CD4-positive, alpha-beta memory T cell (primary cell): ENCODE results near the gene NRAS. TPM values are rescaled to one million over a fixed set of nuclear protein-coding genes. Genes with fewer than 3 reads are reported as not detected.

Source experiments
- CTCF ChIA-PET: fragments of 350-600 bp; sonication (Branson Sonifier 250); formaldehyde crosslinking; loops from one replicate; lab custom pipeline; 2021; ENCODE audit warnings: inconsistent platforms; ENCODE audit not compliant: partially characterized antibody; lab: Charles Lee
- POLR2A ChIA-PET: fragments of 350-600 bp; sonication (Branson Sonifier 250); formaldehyde crosslinking; loops from one replicate; lab custom pipeline; 2021; ENCODE audit not compliant: partially characterized antibody; lab: Charles Lee
- DNase-seq, 5 donors: peaks; one replicate each; pipeline versions ENCODE4 v3.0.0 to v3.0.0-alpha.2; 2020 to 2022; ENCODE audit warnings: mixed read lengths in 1 of 5
- H3K27ac ChIP-seq: one replicate; pipeline ENCODE4 v1.7.0; 2013; ENCODE audit warnings: low read depth, low read length
- H3K27me3 ChIP-seq: 2 replicates; pipeline ENCODE4 v1.7.0; 2013; ENCODE audit warnings: mild to moderate bottlenecking, low read length, moderate library complexity; ENCODE audit not compliant: insufficient read depth
- H3K36me3 ChIP-seq: 2 replicates; pipeline ENCODE4 v1.7.0; 2013; ENCODE audit warnings: mild to moderate bottlenecking, low read length, moderate library complexity; ENCODE audit not compliant: insufficient read depth
- H3K4me1 ChIP-seq: 2 replicates; pipeline ENCODE4 v1.7.0; 2013; ENCODE audit warnings: mild to moderate bottlenecking, low read length, moderate library complexity; ENCODE audit not compliant: insufficient read depth
- H3K4me3 ChIP-seq, 2 donors: one replicate each; pipeline ENCODE4 v1.7.0; 2013; ENCODE audit warnings: low read length in 2 of 2, mild to moderate bottlenecking in 1 of 2
- H3K9me3 ChIP-seq, 2 donors: one replicate each; pipeline ENCODE4 v1.7.0; 2013; ENCODE audit warnings: low read length in 2 of 2, control low read depth in 1 of 2; ENCODE audit not compliant: control insufficient read depth in 1 of 2
- H3K27ac Mint-ChIP-seq, 7 donors: one replicate each; pipeline ENCODE4 v1.8.0; 2020 to 2021; ENCODE audit warnings: mixed read lengths in 7 of 7, mild to moderate bottlenecking in 6 of 7, inconsistent platforms in 3 of 7, moderate library complexity in 3 of 7
- H3K27me3 Mint-ChIP-seq, 2 donors: one replicate each; pipeline ENCODE4 v1.8.0; 2020 to 2021; ENCODE audit warnings: mixed read lengths in 2 of 2
- H3K36me3 Mint-ChIP-seq, 2 donors: one replicate each; pipeline ENCODE4 v1.8.0; 2020 to 2021; ENCODE audit warnings: mixed read lengths in 2 of 2, inconsistent platforms in 1 of 2, mild to moderate bottlenecking in 1 of 2
- H3K4me1 Mint-ChIP-seq, 4 donors: one replicate each; pipeline ENCODE4 v1.8.0; 2020 to 2021; ENCODE audit warnings: mixed read lengths in 4 of 4, mild to moderate bottlenecking in 1 of 4
- H3K4me3 Mint-ChIP-seq, 8 donors: one replicate each; pipeline ENCODE4 v1.8.0; 2020 to 2021; ENCODE audit warnings: mixed read lengths in 8 of 8, mild to moderate bottlenecking in 7 of 8, moderate library complexity in 6 of 8, inconsistent platforms in 3 of 8
- H3K9me3 Mint-ChIP-seq, 8 donors: one replicate each; pipeline ENCODE4 v1.8.0; 2020 to 2021; ENCODE audit warnings: mixed read lengths in 8 of 8, mild to moderate bottlenecking in 5 of 8, inconsistent platforms in 3 of 8, moderate library complexity in 1 of 8
- intact Hi-C: fragments of 100-400 bp; cut with micrococcal nuclease; formaldehyde crosslinking; loops from one replicate; pipeline ENCODE4 v1.15.1; 2023
- polyA plus RNA-seq, 2 donors: library from polyadenylated mRNA; unstranded; fragments of 300-500 nt; fragmentation: Illumina TruSeq; gene quantifications; one replicate each; pipeline ENCODE4 v1.2.3, GENCODE V29; 2021
- total RNA-seq, 2 experiments: library from RNA; stranded (reverse); gene quantifications; one replicate each; pipeline ENCODE4 v1.2.3, GENCODE V29; 2021

Gene NRAS
- total and polyA plus RNA-seq, 4 experiments from 2014 or later = 18.0 to 29.3 (median 22.1) TPM

DNA sequence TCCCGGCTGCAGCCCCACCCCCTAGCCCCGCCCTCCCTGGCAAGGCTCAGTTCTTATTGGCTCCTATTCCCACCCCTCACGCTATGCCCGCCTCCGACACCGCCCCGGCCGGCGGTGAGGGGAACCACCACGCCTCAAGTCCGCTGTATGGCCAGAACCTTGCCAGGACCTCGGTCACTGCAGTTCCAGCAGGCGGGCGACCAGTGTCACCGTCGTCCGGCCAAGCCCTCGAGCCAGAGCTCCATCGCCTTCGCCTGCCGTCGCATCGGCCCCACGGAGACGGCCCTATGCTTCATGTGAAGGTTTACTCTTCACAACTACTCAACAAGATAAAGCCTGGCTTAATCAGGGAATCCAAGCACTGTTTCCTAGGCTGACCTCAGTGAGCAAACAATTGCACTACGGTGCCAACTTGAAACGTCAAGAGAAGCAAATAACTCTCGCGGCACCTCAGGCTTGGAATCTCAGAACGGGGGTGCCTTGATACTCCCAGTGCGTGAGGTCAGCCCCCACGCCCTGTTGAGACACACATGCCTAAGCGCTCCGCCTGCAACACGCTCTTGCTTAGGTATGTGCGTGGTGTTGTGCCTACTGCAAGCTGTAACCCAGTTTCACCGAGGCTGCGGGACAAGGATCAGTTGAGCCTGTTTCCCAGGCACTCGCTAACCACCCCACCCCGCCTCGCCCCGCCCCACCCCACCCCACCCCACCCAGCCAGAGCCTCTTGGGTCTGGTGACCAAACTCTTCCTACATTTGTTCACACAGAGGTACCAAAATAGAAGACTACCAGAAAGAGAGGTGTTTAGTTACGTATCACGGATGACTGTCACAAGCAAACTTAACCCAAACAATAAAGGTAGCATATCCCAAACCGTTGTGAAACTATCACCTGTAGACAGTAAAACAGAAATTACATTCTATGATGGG is 46.2 kb downstream of the NRAS start:
- Histone ChIP-seq H3K4me3 (peak overlapping the region; percentile 25 to 76), H3K27ac (peak overlapping the region; percentile 49), H3K36me3 (no peaks in the 10 kb centered on the region), H3K9me3 (no peaks in the 10 kb centered on the region), H3K4me1 (peaks cover 7% of the 10 kb centered on the region), H3K27me3 (no peaks in the 10 kb centered on the region)
- H3K4me1 Mint-ChIP-seq = peaks cover 6 to 14% (median 10%) of the 10 kb centered on the region in 4 donors
- H3K9me3 Mint-ChIP-seq = no peaks in the 10 kb centered on the region
- peaks cover 5 to 7% of the 10 kb centered on the region in 2 donors for H3K27me3 Mint-ChIP-seq
- H3K4me3 Mint-ChIP-seq = peak overlapping the region; percentile 94 to 98 (median 96)
- H3K27ac Mint-ChIP-seq = peak overlapping the region; percentile 81 to 95 (median 91)
- peaks cover 0 to 2% of the 10 kb centered on the region in 2 donors for H3K36me3 Mint-ChIP-seq
- DNase-seq = peak; percentile 76 to 87 (median 78)
- ChIA-PET POLR2A (interaction anchor here (0.9 to 1.7 kb wide), 5 partner anchors 46 to 323 kb away, joined by 3 to 8 read pairs (median 6); partner anchors contain the start of genes CSDE1 and NRAS), CTCF (interaction anchor here (0.7 to 2.0 kb wide), 5 partner anchors 25 to 328 kb away, joined by 3 to 7 read pairs (median 4); partner anchors contain the start of gene AMPD1)
- intact Hi-C loops = loop anchor here (1.0 to 2.0 kb wide), 4 partner anchors 46 to 324 kb away; partner anchors contain the start of genes BCAS2, NRAS and TRIM33

DNA sequence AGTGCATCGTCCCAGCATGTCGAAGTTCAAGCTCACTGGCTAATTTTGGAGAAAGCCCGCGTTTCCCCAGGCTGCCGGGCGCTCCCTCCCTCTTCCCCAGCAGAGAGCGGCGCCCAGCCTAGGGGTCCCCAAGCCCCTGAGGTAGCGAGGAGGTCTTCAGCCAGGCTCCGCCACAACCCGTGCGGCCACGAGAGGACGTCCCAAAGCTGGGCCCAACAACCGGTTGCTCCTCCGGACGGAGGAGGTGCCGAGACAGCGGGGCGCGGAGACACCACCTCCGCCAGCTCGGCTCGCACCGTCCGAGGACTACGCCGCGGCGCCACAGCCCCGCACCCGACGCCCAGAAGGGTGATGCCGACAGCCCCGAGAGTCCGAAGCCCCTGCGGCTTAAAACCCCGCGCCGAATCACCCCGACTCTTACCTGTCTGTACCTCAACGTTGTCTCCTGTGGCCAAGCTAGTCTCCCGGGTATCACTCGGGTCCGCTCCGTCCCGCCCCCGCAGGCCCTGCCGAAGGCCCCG is 46.9 kb downstream of the NRAS start, which contains the start of gene DENND2C:
Gene DENND2C (minus strand): TSS at position 488 of the 521 bp plus-strand sequence. CDS start 44,065 bp downstream, outside the sequence.
- peak within 1 kb of the TSS; percentile 94 to 98 (median 96) for H3K4me3 Mint-ChIP-seq
- Histone ChIP-seq H3K9me3 (no peaks in the 10 kb centered on the region), H3K4me3 (peak within 1 kb of the TSS; percentile 42 to 76), H3K27me3 (no peaks in the 10 kb centered on the region), H3K36me3 (no peaks in the 10 kb centered on the region), H3K27ac (peak within 1 kb of the TSS; percentile 49), H3K4me1 (peaks cover 7% of the 10 kb centered on the region)
- ChIA-PET POLR2A (interaction anchor here (0.9 to 1.7 kb wide), 4 partner anchors 47 to 323 kb away, joined by 3 to 8 read pairs (median 5); partner anchors contain the start of genes CSDE1 and NRAS), CTCF (interaction anchor here (0.8 to 1.0 kb wide), 2 partner anchors 37 to 323 kb away, joined by 3 to 4 read pairs; no protein-coding TSS in a partner anchor)
- no peak for DNase-seq
- peaks cover 0 to 2% of the 10 kb centered on the region in 2 donors for H3K36me3 Mint-ChIP-seq
- H3K4me1 Mint-ChIP-seq = peaks cover 6 to 14% (median 10%) of the 10 kb centered on the region in 4 donors
- peak within 1 kb of the TSS; percentile 81 to 95 (median 91) for H3K27ac Mint-ChIP-seq
- H3K9me3 Mint-ChIP-seq = no peaks in the 10 kb centered on the region
- intact Hi-C loops = loop anchor here (1.0 to 2.0 kb wide), 4 partner anchors 47 to 323 kb away; partner anchors contain the start of genes BCAS2, NRAS and TRIM33
- H3K27me3 Mint-ChIP-seq = peaks cover 5 to 7% of the 10 kb centered on the region in 2 donors

DNA sequence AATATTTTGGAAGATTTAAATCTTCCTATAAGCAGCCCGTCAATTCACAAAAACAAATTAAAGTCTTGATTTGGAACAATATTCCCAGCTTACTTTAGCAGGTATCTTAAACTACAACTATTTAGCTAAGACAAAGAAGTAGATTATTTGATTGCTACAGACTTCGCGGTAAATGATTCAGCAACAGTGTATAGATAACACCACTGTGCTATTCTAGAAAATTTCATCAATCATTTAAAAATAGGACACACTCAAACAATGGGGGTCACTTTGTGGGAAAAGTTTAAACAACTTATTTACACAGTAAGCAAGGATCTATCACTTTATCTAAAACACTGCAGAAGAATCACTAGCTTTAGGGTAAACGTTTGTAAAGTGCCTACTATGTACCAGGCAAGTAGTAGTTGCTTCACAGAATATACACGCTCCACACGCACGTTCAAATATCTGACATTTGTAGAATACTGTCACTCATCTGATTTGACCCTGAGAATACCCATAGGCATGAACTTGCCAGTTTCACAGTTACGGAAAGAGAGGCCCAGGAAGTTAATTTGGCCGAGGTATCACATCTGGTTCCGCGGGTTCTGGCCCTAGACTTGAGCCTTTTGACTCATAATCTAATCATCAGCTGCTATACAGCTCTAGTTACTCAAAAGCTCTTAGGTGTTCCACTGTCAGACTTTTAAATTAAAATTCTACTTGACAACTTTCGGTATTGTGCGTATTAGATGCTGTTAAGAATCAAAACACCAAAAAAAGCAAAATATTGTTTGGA is 47.6 kb downstream of the NRAS start:
- peaks cover 6 to 14% (median 10%) of the 10 kb centered on the region in 4 donors for H3K4me1 Mint-ChIP-seq
- DNase-seq = no peak
- CTCF ChIA-PET = interaction anchor here (0.8 to 1.0 kb wide), 2 partner anchors 38 to 322 kb away, joined by 3 to 4 read pairs; no protein-coding TSS in a partner anchor
- Histone ChIP-seq H3K27ac (peak overlapping the region; percentile 49), H3K4me3 (peak overlapping the region; percentile 42 to 76), H3K4me1 (peaks cover 7% of the 10 kb centered on the region), H3K36me3 (no peaks in the 10 kb centered on the region), H3K27me3 (no peaks in the 10 kb centered on the region), H3K9me3 (no peaks in the 10 kb centered on the region)
- peaks cover 0 to 2% of the 10 kb centered on the region in 2 donors for H3K36me3 Mint-ChIP-seq
- intact Hi-C loops = no loop called here
- peaks cover 4 to 5% of the 10 kb centered on the region in 2 donors for H3K27me3 Mint-ChIP-seq
- peak overlapping the region; percentile 16 to 81 (median 74) for H3K27ac Mint-ChIP-seq
- no peaks in the 10 kb centered on the region for H3K9me3 Mint-ChIP-seq
- H3K4me3 Mint-ChIP-seq = peak overlapping the region; percentile 94 to 98 (median 96)
- POLR2A ChIA-PET = interaction anchor here (0.9 to 1.7 kb wide), 4 partner anchors 48 to 322 kb away, joined by 3 to 8 read pairs (median 5); partner anchors contain the start of genes CSDE1 and NRAS

DNA sequence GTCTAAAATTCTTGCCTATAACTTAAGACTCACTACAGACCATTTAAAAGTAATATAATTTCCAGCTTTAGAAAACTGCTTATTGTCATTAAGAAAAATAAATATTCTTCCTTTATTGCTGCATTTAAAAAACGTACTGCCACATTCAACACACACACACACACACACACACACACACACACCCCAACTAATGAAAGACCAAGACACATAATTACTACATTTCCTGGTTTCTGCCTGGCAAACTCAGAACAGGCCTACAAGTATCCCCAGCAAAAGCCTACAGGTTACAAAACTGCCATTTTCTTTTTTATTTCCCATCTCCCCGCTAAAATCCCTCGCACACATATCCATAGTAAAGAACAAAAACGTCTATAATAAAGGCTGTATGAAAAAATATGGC is 48.2 kb downstream of the NRAS start:
- ChIA-PET POLR2A (no interaction called here), CTCF (interaction anchor here (1.6 kb wide), 1 partner anchor 322 kb away, joined by 4 read pairs; no protein-coding TSS in a partner anchor)
- no peaks in the 10 kb centered on the region for H3K9me3 ChIP-seq
- H3K27ac ChIP-seq = no peak overlapping the region
- Mint-ChIP-seq H3K9me3 (no peaks in the 10 kb centered on the region), H3K36me3 (peaks cover 0 to 2% of the 10 kb centered on the region in 2 donors), H3K4me1 (peaks cover 6 to 14% (median 10%) of the 10 kb centered on the region in 4 donors), H3K27me3 (peaks cover 4 to 5% of the 10 kb centered on the region in 2 donors), H3K27ac (no peak overlapping the region), H3K4me3 (peak overlapping the region in 2 of 8 donors; percentile 5 to 46)
- intact Hi-C loops = no loop called here
- no peak for DNase-seq
- H3K4me3 ChIP-seq = no peak overlapping the region
- peaks cover 7% of the 10 kb centered on the region for H3K4me1 ChIP-seq
- no peaks in the 10 kb centered on the region for H3K36me3 ChIP-seq
- H3K27me3 ChIP-seq = no peaks in the 10 kb centered on the region

DNA sequence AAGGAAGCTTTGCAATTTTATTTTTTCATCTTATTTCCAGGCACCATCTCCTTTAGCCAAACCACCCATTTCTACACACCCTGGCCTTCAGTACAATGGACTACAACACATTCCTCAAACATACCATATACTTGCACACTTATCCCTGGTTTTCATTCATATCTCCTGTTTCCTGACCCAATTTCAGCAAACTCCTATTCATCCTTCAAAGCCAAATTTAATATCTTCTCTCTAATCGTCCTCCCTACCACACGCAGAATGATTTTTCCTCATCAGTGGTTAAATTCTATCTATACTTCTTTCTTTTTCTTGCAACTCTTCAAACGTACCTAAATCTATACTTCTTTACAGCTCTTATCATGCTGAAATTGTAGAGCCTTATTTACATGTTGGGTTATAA is 49.6 kb downstream of the NRAS start:
- H3K9me3 Mint-ChIP-seq = no peaks in the 10 kb centered on the region
- H3K36me3 ChIP-seq = no peaks in the 10 kb centered on the region
- H3K4me3 ChIP-seq = no peak overlapping the region
- ChIA-PET POLR2A (no interaction called here), CTCF (interaction anchor here (1.6 kb wide), 1 partner anchor 320 kb away, joined by 4 read pairs; no protein-coding TSS in a partner anchor)
- intact Hi-C loops = no loop called here
- H3K4me3 Mint-ChIP-seq = no peak overlapping the region
- no peak overlapping the region for H3K27ac ChIP-seq
- peaks cover 4 to 5% of the 10 kb centered on the region in 2 donors for H3K27me3 Mint-ChIP-seq
- no peak for DNase-seq
- no peaks in the 10 kb centered on the region for H3K9me3 ChIP-seq
- H3K27me3 ChIP-seq = no peaks in the 10 kb centered on the region
- peaks cover 0 to 2% of the 10 kb centered on the region in 2 donors for H3K36me3 Mint-ChIP-seq
- peaks cover 7% of the 10 kb centered on the region for H3K4me1 ChIP-seq
- H3K27ac Mint-ChIP-seq = no peak overlapping the region
- peaks cover 6 to 14% (median 10%) of the 10 kb centered on the region in 4 donors for H3K4me1 Mint-ChIP-seq

DNA sequence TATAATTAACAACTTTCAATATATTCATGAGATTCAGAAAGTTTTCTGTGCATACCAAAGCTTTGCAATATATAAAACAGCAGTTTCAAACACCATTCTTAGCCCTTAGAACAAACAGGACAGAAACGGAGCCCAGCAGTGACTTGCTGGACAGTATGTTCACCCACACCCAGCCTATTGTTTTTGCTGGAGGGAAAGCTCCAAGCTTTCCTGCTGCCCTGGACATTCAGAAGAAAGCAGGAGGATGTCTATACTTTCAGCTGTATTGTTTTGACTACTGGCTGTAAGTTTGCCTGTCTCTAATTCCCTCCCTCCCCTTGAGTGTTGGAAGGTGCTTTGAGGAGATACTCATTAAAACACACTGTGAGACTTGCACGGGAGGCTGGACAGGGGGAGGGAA is 56.3 kb downstream of the NRAS start:
- no peaks in the 10 kb centered on the region for H3K36me3 ChIP-seq
- no peak for DNase-seq
- no peaks in the 10 kb centered on the region for H3K9me3 ChIP-seq
- Mint-ChIP-seq H3K27me3 (peaks cover 13% of the 10 kb centered on the region in 2 donors), H3K36me3 (no peaks in the 10 kb centered on the region), H3K9me3 (no peaks in the 10 kb centered on the region), H3K27ac (no peak overlapping the region), H3K4me1 (no peaks in the 10 kb centered on the region), H3K4me3 (peak overlapping the region in 1 of 8 donors; percentile 15)
- intact Hi-C loops = no loop called here
- CTCF ChIA-PET = interaction anchor here (0.8 kb wide), 1 partner anchor 683 kb away, joined by 4 read pairs; no protein-coding TSS in a partner anchor
- no peaks in the 10 kb centered on the region for H3K27me3 ChIP-seq
- H3K4me1 ChIP-seq = no peaks in the 10 kb centered on the region
- POLR2A ChIA-PET = no interaction called here
- H3K4me3 ChIP-seq = no peak overlapping the region
- H3K27ac ChIP-seq = no peak overlapping the region
